DMS53 treated with DMSO at 0.1 percent for 48 hours (cell line): ENCODE results near the gene SLC25A34.

Experiments
- DNase-seq: peaks from one replicate; lab custom pipeline; 2025; ENCODE audit not compliant: unreplicated experiment; lab: John Stamatoyannopoulos, UW

The SLC25A34 gene

GRCh38 chr1:15750924-15751323 lies 14.9 kb downstream of the SLC25A34 start:
- DNase-seq = no peak

DNA sequence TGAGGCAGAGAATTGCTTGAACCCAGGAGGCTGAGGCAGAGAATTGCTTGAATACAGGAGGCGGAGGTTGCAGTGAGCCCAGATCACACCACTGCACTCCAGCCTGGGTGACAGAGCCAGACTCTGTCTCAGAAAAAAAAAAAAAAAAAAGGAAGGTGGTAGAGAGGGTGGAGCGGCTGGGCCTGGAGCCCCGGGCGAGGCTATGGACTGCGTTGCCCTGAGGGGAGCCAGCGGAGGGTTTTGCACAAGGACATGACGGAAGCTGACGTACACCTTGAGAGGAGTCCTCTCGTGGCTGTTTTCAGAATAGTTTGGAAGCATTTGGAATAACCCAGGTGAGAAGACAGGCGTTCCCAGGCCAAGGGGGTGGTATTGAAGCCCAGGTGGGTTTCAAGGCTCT lies 15.7 kb downstream of the SLC25A34 start:
- no peak for DNase-seq

- no peak for DNase-seq
These were observed 17.7 kb downstream of the SLC25A34 start for GRCh38 chr1:15753776-15754175.

DNA sequence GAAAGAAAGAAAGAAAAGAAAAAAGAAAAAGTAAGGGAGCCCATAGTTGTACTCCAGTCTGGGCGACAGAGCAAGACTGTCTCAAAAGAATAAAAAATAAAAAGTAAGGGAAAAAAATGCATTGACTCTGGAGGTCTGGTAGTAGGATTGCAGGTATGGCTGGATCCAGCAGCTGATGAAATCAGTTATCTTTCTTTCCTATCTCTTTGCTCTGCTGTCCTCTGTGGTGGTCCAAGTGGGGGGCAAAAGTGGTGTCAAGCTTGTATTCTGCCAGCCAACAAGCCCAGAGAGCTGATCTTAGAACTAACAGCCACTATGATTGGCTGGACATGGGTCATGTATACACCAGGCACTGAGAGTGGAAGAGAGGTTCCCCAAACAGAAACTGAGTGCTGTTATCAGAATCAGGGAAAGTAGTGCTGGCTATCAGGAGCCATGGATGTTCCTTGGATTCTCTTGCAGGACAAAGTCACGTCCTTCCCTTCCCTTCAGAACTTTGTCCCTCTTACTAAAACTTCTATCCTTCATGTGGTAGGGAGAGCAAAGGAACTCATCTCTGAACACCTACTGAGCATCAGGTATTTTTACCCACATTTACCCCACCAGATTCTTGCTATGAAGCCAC lies 19.1 kb downstream of the SLC25A34 start:
- DNase-seq = no peak

GRCh38 chr1:15755646-15756040 lies 19.6 kb downstream of the SLC25A34 start:
- DNase-seq = no peak

GRCh38 chr1:15756143-15757015 lies 20.3 kb downstream of the SLC25A34 start:
- DNase-seq = peak; percentile 91

- DNase-seq = no peak
These were observed 21.0 kb downstream of the SLC25A34 start for GRCh38 chr1:15757016-15757543.

GRCh38 chr1:15757575-15758342 lies 21.7 kb downstream of the SLC25A34 start:
- no peak for DNase-seq

- no peak for DNase-seq
These were observed 22.4 kb downstream of the SLC25A34 start, which contains the start of gene FBLIM1 for GRCh38 chr1:15758343-15758931. FBLIM1 (plus strand) TSS chr1:15758795; CDS start chr1:15764984, 6,189 bp downstream.

GRCh38 chr1:15758953-15759661 lies 23.0 kb downstream of the SLC25A34 start:
- DNase-seq = no peak

DNA sequence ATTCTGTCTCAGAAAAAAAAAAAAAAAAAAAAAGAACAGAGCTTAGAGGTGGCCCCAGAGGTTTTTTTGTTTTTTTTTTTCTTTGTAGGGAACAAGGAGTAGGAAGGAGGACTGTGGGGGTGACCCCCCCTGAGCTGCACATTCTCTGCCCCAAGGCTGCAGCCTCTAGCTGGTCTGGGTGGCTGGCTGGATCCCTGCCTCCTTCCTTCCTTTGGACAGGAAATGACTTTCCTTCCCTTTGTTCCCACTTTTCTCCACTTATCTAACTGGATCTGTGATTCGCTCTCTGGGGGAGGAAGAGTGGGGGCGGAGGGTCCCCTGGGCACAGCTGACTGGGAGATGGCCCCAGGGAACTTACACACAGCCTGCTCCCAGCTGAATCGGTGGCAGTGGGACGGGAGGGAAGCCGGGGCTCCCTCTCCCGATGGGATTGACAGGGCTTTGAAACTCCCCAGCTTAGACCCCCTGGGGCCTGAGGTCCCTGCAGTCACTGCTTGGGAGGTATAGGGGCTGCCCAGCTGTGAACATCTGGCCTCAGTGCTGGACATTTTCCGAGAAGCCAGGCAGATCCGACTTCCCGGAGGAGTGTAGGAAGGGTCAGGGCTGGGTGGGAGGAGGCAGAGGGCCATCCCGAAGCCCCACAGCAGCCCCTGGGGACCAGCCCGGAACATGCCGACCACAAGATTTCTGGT lies 24.6 kb downstream of the SLC25A34 start:
- DNase-seq = no peak

- DNase-seq = no peak
These were observed 25.5 kb downstream of the SLC25A34 start for GRCh38 chr1:15761366-15762128.

DNA sequence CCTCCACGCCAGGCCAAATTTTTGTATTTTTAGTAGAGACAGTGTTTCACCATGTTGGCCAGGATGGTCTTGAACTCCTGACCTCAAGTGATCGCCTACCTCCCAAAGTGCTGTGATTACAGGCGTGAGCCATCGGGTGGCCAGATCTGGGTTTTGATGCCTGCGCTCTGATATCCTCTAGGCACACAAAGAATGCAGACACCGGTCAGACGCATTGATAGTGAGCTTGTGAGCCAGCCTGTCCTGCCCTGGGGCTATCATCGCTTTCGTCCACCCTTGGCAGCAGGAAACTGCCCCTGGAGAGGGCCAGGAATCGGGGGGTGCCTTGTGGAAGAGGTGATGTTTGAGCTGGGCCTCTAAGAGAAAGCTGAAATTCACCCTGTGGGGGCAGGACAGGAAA lies 26.5 kb downstream of the SLC25A34 start:
- no peak for DNase-seq

GRCh38 chr1:15764269-15764764 lies 28.3 kb downstream of the SLC25A34 start:
- DNase-seq = no peak

DNA sequence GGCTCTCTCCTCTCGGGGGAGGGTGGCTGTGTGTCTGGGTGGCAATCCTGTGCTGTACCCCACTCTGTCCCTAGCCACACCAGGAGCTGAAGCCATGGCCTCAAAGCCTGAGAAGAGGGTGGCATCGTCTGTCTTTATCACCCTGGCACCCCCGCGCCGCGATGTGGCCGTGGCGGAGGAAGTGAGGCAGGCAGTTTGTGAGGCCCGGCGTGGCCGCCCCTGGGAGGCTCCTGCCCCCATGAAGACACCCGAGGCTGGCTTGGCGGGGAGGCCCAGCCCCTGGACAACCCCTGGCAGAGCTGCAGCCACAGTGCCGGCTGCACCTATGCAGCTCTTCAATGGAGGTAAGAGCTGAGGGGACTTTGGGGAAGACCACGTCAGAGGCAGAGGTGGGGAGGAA lies 28.8 kb downstream of the SLC25A34 start:
- DNase-seq = no peak

DNA sequence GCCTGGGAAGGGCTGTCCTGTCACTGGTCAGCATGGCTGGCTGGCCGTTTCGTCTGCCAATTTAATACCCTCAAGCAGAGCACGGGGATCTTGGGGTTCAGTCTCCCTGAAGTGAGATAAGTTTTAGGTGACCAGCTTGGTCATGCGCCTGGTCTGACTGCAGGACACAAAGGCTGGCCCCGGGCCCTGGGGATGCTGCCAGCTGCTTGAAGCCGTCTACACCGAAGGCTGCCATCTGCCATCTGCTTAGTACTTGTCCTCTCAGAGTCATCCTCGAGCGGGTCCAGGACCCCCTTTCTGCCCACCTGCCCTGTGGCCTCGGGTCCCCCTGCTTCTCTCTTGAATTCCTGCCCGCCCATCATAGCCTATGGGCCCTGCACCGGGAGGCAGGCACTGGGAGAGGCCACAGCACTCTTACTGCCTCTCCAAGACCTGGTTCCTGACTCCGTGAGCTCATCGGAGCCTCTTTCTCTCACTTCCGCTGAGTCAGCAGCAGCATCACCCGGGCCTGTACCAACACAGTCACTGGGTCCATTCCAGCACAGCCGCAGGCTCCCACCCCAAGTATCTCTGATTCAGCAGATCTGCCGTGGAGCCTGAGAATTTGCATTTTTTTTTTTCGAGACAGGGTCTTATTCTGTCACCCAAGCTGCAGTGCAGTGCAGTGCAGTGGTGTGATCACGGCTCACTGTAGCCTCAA lies 29.6 kb downstream of the SLC25A34 start:
- DNase-seq = no peak

- no peak for DNase-seq
These were observed 31.9 kb downstream of the SLC25A34 start for GRCh38 chr1:15767941-15768340.

GRCh38 chr1:15768388-15768787 lies 32.3 kb downstream of the SLC25A34 start:
- no peak for DNase-seq
